RWPE2 (cell line): ENCODE data around the gene TMEM225B.
"Not testable (repeated sequence)": the region's sequence is repeated elsewhere in the genome, so short reads cannot be mapped to it uniquely, and the experiment has no call there.

Source experiments
- ATAC-seq: fragments of 200-7000 bp; cut with Tn5 transposase; 3 replicates; pipeline ENCODE4 v1.9.1; 2021; ENCODE audit warnings: low read depth
- DNase-seq: peaks from one replicate; pipeline ENCODE4 v3.0.0-alpha.2; 2020; ENCODE audit warnings: low spot score
- H3K27ac ChIP-seq: fragments of 450-650 bp; 2 replicates; pipeline ENCODE4 v1.5.1; 2017; ENCODE audit warnings: mild to moderate bottlenecking; ENCODE audit not compliant: poor library complexity, severe bottlenecking
- H3K27me3 ChIP-seq: fragments of 250-450 bp; sonication (Bioruptor Pico); 2 replicates; pipeline ENCODE4 v1.5.1; 2021; ENCODE audit warnings: mild to moderate bottlenecking, moderate library complexity; ENCODE audit not compliant: insufficient read depth, poor library complexity, severe bottlenecking
- H3K36me3 ChIP-seq: fragments of 250-450 bp; sonication (Bioruptor Pico); 2 replicates; pipeline ENCODE4 v1.5.1; 2020; ENCODE audit warnings: low read depth, mild to moderate bottlenecking, moderate library complexity
- H3K4me1 ChIP-seq: fragments of 250-450 bp; sonication (Bioruptor Pico); 2 replicates; pipeline ENCODE4 v1.5.1; 2021; ENCODE audit warnings: mild to moderate bottlenecking, moderate library complexity; ENCODE audit not compliant: insufficient read depth, poor library complexity, severe bottlenecking
- H3K4me3 ChIP-seq: fragments of 250-450 bp; sonication (Bioruptor Pico); 2 replicates; pipeline ENCODE4 v1.5.1; 2021; ENCODE audit warnings: mild to moderate bottlenecking, moderate library complexity; ENCODE audit not compliant: severe bottlenecking
- H3K9me3 ChIP-seq: fragments of 250-450 bp; sonication (Bioruptor Pico); 2 replicates; pipeline ENCODE4 v1.5.1; 2021; ENCODE audit warnings: mild to moderate bottlenecking, moderate library complexity; ENCODE audit not compliant: severe bottlenecking
- TF ChIP-seq, protein P1 (sequence below): fragments of 450-650 bp; IDR thresholded peaks from one replicate; pipeline ENCODE4 v1.5.1; 2017; ENCODE audit warnings: mild to moderate bottlenecking, moderate library complexity; ENCODE audit not compliant: poor library complexity, severe bottlenecking

TMEM225B gene

DNA sequence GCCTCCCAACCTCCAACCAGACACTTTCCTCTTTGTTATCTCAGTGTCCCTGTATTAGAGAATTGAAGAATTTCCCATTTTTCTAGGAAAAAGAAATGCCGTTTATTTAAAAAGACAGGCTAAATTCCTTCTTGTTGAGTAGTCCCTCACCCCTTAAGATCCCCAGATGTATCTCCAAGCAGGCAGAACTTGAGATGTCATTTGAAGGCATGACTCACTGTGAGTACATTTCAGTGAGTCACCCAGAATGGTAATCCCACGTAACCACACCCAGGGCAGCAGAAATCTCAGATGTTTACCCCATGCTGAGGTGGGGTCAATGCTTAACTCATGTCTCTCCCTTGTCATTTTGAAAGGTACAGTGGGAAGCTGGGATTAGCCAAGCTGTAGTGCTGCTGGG is 35.2 kb upstream of the TMEM225B start:
- no peak overlapping the region for H3K4me3 ChIP-seq
- DNase-seq: peak; percentile 74
- peaks cover 43% of the 10 kb centered on the region for H3K4me1 ChIP-seq
- TF ChIP-seq, protein P1, sequence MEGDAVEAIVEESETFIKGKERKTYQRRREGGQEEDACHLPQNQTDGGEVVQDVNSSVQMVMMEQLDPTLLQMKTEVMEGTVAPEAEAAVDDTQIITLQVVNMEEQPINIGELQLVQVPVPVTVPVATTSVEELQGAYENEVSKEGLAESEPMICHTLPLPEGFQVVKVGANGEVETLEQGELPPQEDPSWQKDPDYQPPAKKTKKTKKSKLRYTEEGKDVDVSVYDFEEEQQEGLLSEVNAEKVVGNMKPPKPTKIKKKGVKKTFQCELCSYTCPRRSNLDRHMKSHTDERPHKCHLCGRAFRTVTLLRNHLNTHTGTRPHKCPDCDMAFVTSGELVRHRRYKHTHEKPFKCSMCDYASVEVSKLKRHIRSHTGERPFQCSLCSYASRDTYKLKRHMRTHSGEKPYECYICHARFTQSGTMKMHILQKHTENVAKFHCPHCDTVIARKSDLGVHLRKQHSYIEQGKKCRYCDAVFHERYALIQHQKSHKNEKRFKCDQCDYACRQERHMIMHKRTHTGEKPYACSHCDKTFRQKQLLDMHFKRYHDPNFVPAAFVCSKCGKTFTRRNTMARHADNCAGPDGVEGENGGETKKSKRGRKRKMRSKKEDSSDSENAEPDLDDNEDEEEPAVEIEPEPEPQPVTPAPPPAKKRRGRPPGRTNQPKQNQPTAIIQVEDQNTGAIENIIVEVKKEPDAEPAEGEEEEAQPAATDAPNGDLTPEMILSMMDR: no peak
- peak; percentile 79 for ATAC-seq
- H3K36me3 ChIP-seq: peaks cover 77% of the 10 kb centered on the region
- H3K27ac ChIP-seq: peak overlapping the region; percentile 92
- no peaks in the 10 kb centered on the region for H3K9me3 ChIP-seq
- H3K27me3 ChIP-seq: no peaks in the 10 kb centered on the region

DNA sequence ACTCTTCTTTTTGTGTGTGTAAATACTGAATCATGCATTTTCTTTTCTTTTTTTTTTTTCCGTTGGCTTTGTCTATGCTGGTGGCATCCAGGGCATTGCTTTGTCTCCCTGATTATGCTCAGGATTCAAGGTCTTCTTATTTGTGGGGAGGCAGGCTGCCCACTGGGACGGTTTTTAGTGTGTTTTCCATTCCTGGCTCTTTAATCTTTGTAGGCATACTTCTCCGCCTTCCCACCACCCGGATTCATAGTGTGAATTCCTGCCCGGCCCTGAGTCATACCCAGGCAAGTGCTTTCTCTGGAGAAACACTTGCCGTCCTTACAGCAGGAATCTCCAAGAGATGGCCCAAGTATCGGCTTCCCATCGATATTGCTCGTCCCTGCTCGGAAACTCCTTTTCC is 34.4 kb upstream of the TMEM225B start:
- Histone ChIP-seq H3K9me3 (no peaks in the 10 kb centered on the region), H3K4me1 (peaks cover 43% of the 10 kb centered on the region), H3K36me3 (peaks cover 82% of the 10 kb centered on the region), H3K27ac (peak overlapping the region; percentile 92), H3K27me3 (no peaks in the 10 kb centered on the region), H3K4me3 (no peak overlapping the region)
- ATAC-seq: peak; percentile 29; the same call in 1 of the 3 replicates
- DNase-seq: peak; percentile 60
- TF ChIP-seq, protein P1: no peak

DNA sequence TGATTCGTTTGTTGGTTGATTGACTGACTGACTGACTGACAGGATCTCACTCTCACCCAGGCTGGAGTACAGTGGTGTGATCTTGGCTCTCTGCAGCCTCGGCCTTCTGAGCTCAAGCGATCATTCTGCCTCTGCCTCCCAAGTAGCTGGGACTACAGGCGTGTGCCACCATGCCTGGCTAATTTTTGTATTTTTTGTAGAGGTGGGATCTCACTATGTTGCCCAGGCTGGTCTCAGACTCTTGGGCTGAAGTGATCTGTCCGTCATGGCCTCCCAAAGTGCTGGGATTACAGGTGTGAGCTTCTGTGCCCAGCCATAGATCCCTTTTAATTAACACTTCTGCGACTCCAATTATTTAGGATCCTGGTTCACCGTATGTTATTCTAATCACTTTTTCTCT is 29.3 kb upstream of the TMEM225B start:
- H3K36me3 ChIP-seq: peaks cover 96% of the 10 kb centered on the region
- not testable (repeated sequence) for H3K27ac ChIP-seq, H3K4me1 ChIP-seq, H3K9me3 ChIP-seq, H3K4me3 ChIP-seq, H3K27me3 ChIP-seq, DNase-seq, ATAC-seq

DNA sequence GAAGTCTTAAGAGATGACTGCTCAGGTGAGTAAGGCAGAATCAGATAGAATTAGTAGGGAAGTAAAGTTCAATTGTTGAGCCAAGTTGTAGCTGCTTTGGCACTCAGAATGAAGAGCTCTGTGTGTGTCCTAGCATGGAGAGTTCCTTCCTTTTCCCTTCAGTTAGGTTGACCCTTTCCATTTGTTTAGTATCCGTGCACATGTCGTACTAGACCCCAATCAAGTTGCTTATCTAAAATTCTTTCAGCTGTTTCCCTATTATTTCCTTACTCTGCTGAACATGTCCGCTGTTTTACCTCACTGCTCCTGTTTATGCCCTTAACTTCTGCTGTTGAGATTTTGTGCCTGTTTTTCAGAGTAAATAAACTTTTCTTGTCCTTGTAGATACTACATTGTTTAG is 26.3 kb upstream of the TMEM225B start:
- Histone ChIP-seq H3K27me3 (peaks cover 2% of the 10 kb centered on the region), H3K9me3 (no peaks in the 10 kb centered on the region), H3K27ac (no peak overlapping the region), H3K36me3 (peaks cover 78% of the 10 kb centered on the region), H3K4me3 (no peak overlapping the region), H3K4me1 (no peaks in the 10 kb centered on the region)
- ATAC-seq: no peak
- TF ChIP-seq, protein P1: no peak
- no peak for DNase-seq

DNA sequence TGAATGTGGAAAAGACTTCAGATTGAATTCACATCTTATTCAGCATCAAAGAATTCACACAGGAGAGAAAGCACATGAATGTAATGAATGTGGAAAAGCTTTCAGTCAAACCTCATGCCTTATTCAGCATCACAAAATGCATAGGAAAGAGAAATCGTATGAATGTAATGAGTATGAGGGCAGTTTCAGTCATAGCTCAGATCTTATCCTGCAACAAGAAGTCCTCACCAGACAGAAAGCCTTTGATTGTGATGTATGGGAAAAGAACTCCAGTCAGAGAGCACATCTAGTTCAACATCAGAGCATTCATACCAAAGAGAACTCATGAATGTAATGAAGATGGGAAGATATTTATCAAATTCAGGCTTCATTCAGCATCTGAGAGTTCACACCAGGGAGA is 24.8 kb upstream of the TMEM225B start:
- Histone ChIP-seq H3K36me3 (peaks cover 66% of the 10 kb centered on the region), H3K4me3 (no peak overlapping the region)
- TF ChIP-seq, protein P1: no peak

More for the DNA sequence above, 24.8 kb upstream of the TMEM225B start:
- Histone ChIP-seq H3K27ac (no peak overlapping the region), H3K9me3 (no peaks in the 10 kb centered on the region), H3K4me1 (no peaks in the 10 kb centered on the region), H3K27me3 (peaks cover 2% of the 10 kb centered on the region)
- no peak for DNase-seq
- no peak for ATAC-seq
